ENCODE measurements around the gene SPEN. TPM values are rescaled to one million over a fixed set of nuclear protein-coding genes. Genes with fewer than 3 reads are reported as not detected.

The SPEN gene
- total RNA-seq, 4 donors from 2014 or later, result 40.7 to 97.0 (median 57.3) TPM

DNA sequence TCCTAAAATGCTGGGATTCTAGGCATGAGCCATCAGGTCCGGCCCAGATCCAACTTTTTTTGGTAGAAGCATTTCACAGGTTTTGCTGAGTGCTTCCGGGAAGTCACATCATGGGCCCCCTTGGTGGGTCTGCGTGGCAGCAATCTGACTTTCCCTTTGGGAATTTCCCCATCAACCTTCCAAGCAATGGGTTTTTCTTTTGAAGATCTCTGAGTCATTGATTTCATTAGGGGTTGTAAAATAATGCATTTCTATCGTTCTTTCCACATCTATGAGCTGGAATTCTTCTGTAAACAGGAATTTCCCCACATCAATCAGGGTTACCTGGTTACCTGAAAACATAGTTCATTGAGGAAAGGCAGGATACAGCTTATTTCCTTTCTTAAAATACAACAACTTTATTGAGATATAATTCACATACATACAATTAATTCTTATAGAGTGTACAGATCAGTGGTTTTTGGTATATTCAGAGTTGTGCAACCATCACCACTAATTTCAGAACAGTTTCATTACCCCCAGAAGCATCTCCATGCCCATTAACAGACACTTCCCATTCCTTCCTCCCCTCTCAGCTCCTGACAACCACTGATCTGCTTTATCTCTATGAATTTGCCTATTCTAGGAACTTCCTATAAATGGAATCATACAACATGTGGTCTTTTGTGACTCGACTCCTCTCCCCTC lies 138.2 kb downstream of the SPEN start:
- no peak overlapping the region for H3K4me3 ChIP-seq (replicated peaks in 1 of 3)
- no peaks in the 10 kb centered on the region for H3K36me3 ChIP-seq
- peaks cover 0 to 12% of the 10 kb centered on the region in 2 donors for H3K4me1 ChIP-seq
- intact Hi-C loops (cut with DNase I), result no loop called here
- TF ChIP-seq, protein P1, sequence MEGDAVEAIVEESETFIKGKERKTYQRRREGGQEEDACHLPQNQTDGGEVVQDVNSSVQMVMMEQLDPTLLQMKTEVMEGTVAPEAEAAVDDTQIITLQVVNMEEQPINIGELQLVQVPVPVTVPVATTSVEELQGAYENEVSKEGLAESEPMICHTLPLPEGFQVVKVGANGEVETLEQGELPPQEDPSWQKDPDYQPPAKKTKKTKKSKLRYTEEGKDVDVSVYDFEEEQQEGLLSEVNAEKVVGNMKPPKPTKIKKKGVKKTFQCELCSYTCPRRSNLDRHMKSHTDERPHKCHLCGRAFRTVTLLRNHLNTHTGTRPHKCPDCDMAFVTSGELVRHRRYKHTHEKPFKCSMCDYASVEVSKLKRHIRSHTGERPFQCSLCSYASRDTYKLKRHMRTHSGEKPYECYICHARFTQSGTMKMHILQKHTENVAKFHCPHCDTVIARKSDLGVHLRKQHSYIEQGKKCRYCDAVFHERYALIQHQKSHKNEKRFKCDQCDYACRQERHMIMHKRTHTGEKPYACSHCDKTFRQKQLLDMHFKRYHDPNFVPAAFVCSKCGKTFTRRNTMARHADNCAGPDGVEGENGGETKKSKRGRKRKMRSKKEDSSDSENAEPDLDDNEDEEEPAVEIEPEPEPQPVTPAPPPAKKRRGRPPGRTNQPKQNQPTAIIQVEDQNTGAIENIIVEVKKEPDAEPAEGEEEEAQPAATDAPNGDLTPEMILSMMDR (IDR thresholded peaks at IDR 0.05), result no peak
- TF ChIP-seq POLR2A (IDR thresholded peaks at IDR 0.05), result no peak
- no peaks in the 10 kb centered on the region for H3K9me3 ChIP-seq
- no peak overlapping the region for H3K27ac ChIP-seq
- no peak for DNase-seq
- WGBS, 2 donors, result 69 to 85% methylated on average over 5 of the region's 5 CpGs
- H3K27me3 ChIP-seq, result no peaks in the 10 kb centered on the region

DNA sequence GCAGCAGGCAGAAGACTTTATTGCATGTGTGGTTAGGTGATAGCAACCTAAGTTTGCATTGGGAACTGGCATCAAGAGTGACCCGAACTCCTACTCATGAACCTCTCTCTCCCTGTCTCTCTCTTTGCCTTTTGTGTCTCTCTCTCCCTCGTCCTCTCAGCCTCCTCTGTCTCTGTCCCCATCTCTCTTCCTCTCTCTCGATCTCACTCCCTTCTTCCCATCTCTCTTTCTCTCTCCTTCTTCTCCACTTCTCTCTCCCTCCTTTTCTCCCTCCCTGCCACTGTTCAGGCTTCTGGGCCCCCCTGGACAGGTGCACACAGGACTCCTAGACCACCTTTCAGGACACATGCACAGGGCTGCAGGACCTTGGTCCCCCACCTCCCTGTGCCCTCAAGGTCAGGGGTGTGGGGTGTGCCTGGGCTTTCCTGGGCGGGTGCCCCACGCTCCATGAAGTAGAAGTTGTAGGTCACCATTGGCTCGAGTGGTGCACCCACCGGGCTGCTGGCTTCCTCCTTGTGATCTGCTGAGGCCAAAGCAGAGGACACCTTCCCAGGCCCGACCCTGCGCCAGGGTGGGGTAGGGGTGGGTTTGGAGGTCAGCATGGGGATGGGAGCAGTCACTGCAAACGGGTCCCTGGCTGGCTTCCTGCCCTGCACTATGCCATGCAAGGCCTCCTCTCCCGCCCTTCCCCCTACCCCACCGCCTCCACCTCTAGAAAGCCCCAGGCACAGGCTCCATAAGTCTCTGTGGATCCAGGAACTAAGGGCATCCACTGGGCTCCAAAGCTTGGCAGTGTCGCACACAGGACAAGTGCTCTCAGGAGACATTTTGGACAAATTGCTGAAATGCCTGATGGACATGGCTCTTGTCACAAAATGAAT lies 141.6 kb downstream of the SPEN start:
- no peak for TF ChIP-seq POLR2A (IDR thresholded peaks at IDR 0.05)
- TF ChIP-seq, protein P1 (IDR thresholded peaks at IDR 0.05), result no peak
- Histone ChIP-seq H3K4me1 (no peaks in the 10 kb centered on the region), H3K9me3 (no peaks in the 10 kb centered on the region), H3K36me3 (no peaks in the 10 kb centered on the region), H3K27ac (no peak overlapping the region), H3K4me3 (replicated peaks in 1 of 3) (no peak overlapping the region), H3K27me3 (no peaks in the 10 kb centered on the region)
- DNase-seq, result no peak
- intact Hi-C loops (cut with DNase I), result no loop called here
- 90 to 92% methylated on average over 12 to 13 of the region's 13 CpGs for WGBS, 2 donors

DNA sequence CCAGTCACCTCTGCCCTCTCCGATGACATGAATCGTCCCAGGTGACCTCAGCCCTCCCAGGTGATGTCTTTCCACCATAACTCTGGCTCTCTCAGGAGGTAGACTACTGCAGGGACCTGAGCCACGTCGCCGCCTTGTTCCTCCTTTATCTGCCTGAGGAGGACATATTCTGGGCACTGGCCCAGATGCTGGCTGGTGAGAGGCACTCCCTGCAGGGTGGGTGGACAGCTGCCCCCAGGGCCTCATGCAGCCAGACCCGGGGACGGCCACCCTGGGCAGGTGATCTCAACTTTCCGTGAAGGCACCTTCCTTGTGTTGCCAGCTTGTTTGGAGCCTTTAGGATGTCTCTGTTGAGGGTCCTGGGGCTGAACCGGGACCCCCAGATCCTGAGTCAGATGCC lies 142.3 kb downstream of the SPEN start:
- no peaks in the 10 kb centered on the region for H3K36me3 ChIP-seq
- DNase-seq, result no peak
- H3K9me3 ChIP-seq, result no peaks in the 10 kb centered on the region
- H3K4me1 ChIP-seq, result no peaks in the 10 kb centered on the region
- 78 to 82% methylated on average over 3 to 9 of the region's 9 CpGs for WGBS, 2 donors
- intact Hi-C loops (cut with DNase I), result no loop called here
- H3K27me3 ChIP-seq, result no peaks in the 10 kb centered on the region
- H3K4me3 ChIP-seq (replicated peaks in 1 of 3), result no peak overlapping the region
- no peak for TF ChIP-seq POLR2A (IDR thresholded peaks at IDR 0.05)
- TF ChIP-seq, protein P1 (IDR thresholded peaks at IDR 0.05), result no peak
- no peak overlapping the region for H3K27ac ChIP-seq

Small RNAs within 50 kb of the gene (small RNA-seq; reads per million reads assigned to genes)
- gene AL034555.1 (not detected), gene AL355994.1 (not detected), gene AL355994.5 (not detected)

Other genes with a start within 250 kb of the SPEN start
- gene DDI2, start 230.2 kb upstream of the SPEN start, total RNA-seq, result 10 to 100 TPM; 21.9 to 79.0 (median 38.6) TPM
- 10 to 100 TPM; 38.3 to 48.4 (median 39.4) TPM for gene PLEKHM2, start 163.4 kb upstream of the SPEN start, total RNA-seq
- gene SLC25A34, start 111.4 kb upstream of the SPEN start, total RNA-seq, result 1 to 10 TPM in 3 of 4 donors, under 1 TPM in 1; 0.98 to 2.6 (median 2.0) TPM
- gene TMEM82, start 105.2 kb upstream of the SPEN start, total RNA-seq, result not detected
- 10 to 100 TPM; 11.4 to 28.0 (median 25.9) TPM for gene FBLIM1, start 88.9 kb upstream of the SPEN start, total RNA-seq
- 1 to 10 TPM in 2 of 4 donors, under 1 TPM in 2; 0.81 to 1.3 (median 1.00) TPM for gene UQCRHL, start 40.1 kb upstream of the SPEN start, total RNA-seq
- 10 to 100 TPM; 31.4 to 52.1 (median 36.1) TPM for gene ZBTB17, start 128.4 kb downstream of the SPEN start, total RNA-seq
- under 1 TPM in 2 of 4 donors, not detected in 2; 0.11 to 0.63 TPM for gene SRARP, start 156.5 kb downstream of the SPEN start, total RNA-seq
- gene HSPB7, start 170.3 kb downstream of the SPEN start, total RNA-seq, result 1 to 10 TPM in 3 of 4 donors, under 1 TPM in 1; 0.81 to 9.0 (median 2.9) TPM
- 10 to 100 TPM in 2 of 4 donors, 1 to 10 TPM in 2; 3.9 to 27.1 (median 16.1) TPM for gene CLCNKA, start 174.3 kb downstream of the SPEN start, total RNA-seq
- 10 to 100 TPM in 3 of 4 donors, 1 to 10 TPM in 1; 7.1 to 42.2 (median 15.4) TPM for gene CLCNKB, start 196.1 kb downstream of the SPEN start, total RNA-seq
- 1 to 10 TPM in 3 of 4 donors, under 1 TPM in 1; 0.42 to 2.7 (median 1.5) TPM for gene FAM131C, start 225.9 kb downstream of the SPEN start, total RNA-seq